ENCODE measurements around the gene HSPB1. TPM values are rescaled to one million over a fixed set of nuclear protein-coding genes. Genes with fewer than 3 reads are reported as not detected.
A peak's percentile ranks its signal among the peaks of the same experiment; 100 is the strongest.
"Not testable (repeated sequence)": the region's sequence is repeated elsewhere in the genome, so short reads cannot be mapped to it uniquely, and the experiment has no call there.

The HSPB1 gene
- total RNA-seq, 4 donors from 2014 or later: 880 to 2,548 (median 1,000) TPM

- ATAC-seq: no peak
- no peaks in the 10 kb centered on the region for H3K36me3 ChIP-seq
- peaks cover 32% of the 10 kb centered on the region for H3K27me3 ChIP-seq
- peaks cover 0 to 22% (median 0%) of the 10 kb centered on the region in 3 donors for H3K4me1 ChIP-seq
- H3K4me3 ChIP-seq: no peak overlapping the region
- H3K27ac ChIP-seq: no peak overlapping the region
- no peaks in the 10 kb centered on the region for H3K9me3 ChIP-seq
- TF ChIP-seq, protein P1, sequence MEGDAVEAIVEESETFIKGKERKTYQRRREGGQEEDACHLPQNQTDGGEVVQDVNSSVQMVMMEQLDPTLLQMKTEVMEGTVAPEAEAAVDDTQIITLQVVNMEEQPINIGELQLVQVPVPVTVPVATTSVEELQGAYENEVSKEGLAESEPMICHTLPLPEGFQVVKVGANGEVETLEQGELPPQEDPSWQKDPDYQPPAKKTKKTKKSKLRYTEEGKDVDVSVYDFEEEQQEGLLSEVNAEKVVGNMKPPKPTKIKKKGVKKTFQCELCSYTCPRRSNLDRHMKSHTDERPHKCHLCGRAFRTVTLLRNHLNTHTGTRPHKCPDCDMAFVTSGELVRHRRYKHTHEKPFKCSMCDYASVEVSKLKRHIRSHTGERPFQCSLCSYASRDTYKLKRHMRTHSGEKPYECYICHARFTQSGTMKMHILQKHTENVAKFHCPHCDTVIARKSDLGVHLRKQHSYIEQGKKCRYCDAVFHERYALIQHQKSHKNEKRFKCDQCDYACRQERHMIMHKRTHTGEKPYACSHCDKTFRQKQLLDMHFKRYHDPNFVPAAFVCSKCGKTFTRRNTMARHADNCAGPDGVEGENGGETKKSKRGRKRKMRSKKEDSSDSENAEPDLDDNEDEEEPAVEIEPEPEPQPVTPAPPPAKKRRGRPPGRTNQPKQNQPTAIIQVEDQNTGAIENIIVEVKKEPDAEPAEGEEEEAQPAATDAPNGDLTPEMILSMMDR (IDR thresholded peaks at IDR 0.05): no peak
- TF ChIP-seq EP300 (IDR thresholded peaks at IDR 0.05) (no peak), POLR2A (IDR thresholded peaks at IDR 0.05) (no peak), POLR2AphosphoS5 (IDR thresholded peaks at IDR 0.05) (no peak)
- WGBS, 2 donors (ENCODE audit: low coverage in 1 of 2): 65% methylated on average over 6 of the region's 29 CpGs; no CpG with 5 or more reads in 1 of the 2 donors
Observed at GRCh38 chr7:76285604-76286374, 16.7 kb upstream of the HSPB1 start.

- TF ChIP-seq POLR2A (IDR thresholded peaks at IDR 0.05) (no peak), POLR2AphosphoS5 (IDR thresholded peaks at IDR 0.05) (no peak), EP300 (IDR thresholded peaks at IDR 0.05) (no peak)
- TF ChIP-seq, protein P1 (IDR thresholded peaks at IDR 0.05): no peak
- Histone ChIP-seq H3K4me1 (peaks cover 0 to 28% (median 7%) of the 10 kb centered on the region in 3 donors), H3K27me3 (peaks cover 27% of the 10 kb centered on the region), H3K36me3 (no peaks in the 10 kb centered on the region), H3K27ac (no peak overlapping the region), H3K9me3 (no peaks in the 10 kb centered on the region), H3K4me3 (no peak overlapping the region)
- WGBS, 2 donors (ENCODE audit: low coverage in 1 of 2): 80 to 92% methylated on average over 1 to 2 of the region's 16 CpGs
- ATAC-seq: no peak
Observed at GRCh38 chr7:76286842-76287403, 15.6 kb upstream of the HSPB1 start.

- not testable (repeated sequence) for H3K4me3 ChIP-seq, H3K9me3 ChIP-seq, ATAC-seq, H3K36me3 ChIP-seq, H3K27me3 ChIP-seq
- 20 to 91% methylated on average over 1 to 5 of the region's 6 CpGs for WGBS, 2 donors (ENCODE audit: low coverage in 1 of 2)
- Histone ChIP-seq H3K27ac (peak overlapping the region in 3 of 4 donors; percentile 97 to 98 (median 97)), H3K4me1 (peaks cover 6 to 50% (median 37%) of the 10 kb centered on the region in 3 donors)
Observed at GRCh38 chr7:76290847-76291350, 11.6 kb upstream of the HSPB1 start.

GRCh38 chr7:76291351-76292212, 10.9 kb upstream of the HSPB1 start:
- H3K36me3 ChIP-seq: no peaks in the 10 kb centered on the region
- peak in 1 of 2 donors; percentile 30 for TF ChIP-seq POLR2A (IDR thresholded peaks at IDR 0.05)
- peak; percentile 75 for TF ChIP-seq POLR2AphosphoS5 (IDR thresholded peaks at IDR 0.05)
- TF ChIP-seq, protein P1 (IDR thresholded peaks at IDR 0.05): peak in 3 of 4 experiments; percentile 94 to 99 (median 99)
- TF ChIP-seq EP300 (IDR thresholded peaks at IDR 0.05): no peak
- peak overlapping the region; percentile 26 to 46 for H3K4me3 ChIP-seq
- no peaks in the 10 kb centered on the region for H3K9me3 ChIP-seq
- no peaks in the 10 kb centered on the region for H3K27me3 ChIP-seq
- peak; percentile 72 for ATAC-seq
- peaks cover 6 to 57% (median 37%) of the 10 kb centered on the region in 3 donors for H3K4me1 ChIP-seq
- peak overlapping the region; percentile 87 to 98 (median 97) for H3K27ac ChIP-seq
- WGBS, 2 donors (ENCODE audit: low coverage in 1 of 2): 15 to 41% methylated on average over 9 to 15 of the region's 30 CpGs

- H3K4me3 ChIP-seq: peak overlapping the region; percentile 26 to 46
- peaks cover 6 to 63% (median 40%) of the 10 kb centered on the region in 3 donors for H3K4me1 ChIP-seq
- H3K27me3 ChIP-seq: no peaks in the 10 kb centered on the region
- TF ChIP-seq, protein P1 (IDR thresholded peaks at IDR 0.05): no peak
- TF ChIP-seq EP300 (IDR thresholded peaks at IDR 0.05) (no peak), POLR2A (IDR thresholded peaks at IDR 0.05) (no peak), POLR2AphosphoS5 (IDR thresholded peaks at IDR 0.05) (no peak)
- H3K27ac ChIP-seq: peak overlapping the region; percentile 87 to 98 (median 97)
- ATAC-seq: peak; percentile 13
- H3K36me3 ChIP-seq: no peaks in the 10 kb centered on the region
- H3K9me3 ChIP-seq: no peaks in the 10 kb centered on the region
- WGBS, 2 donors (ENCODE audit: low coverage in 1 of 2): 0 to 10% methylated on average over 3 to 5 of the region's 5 CpGs
Observed at GRCh38 chr7:76292213-76292573, 10.3 kb upstream of the HSPB1 start.

GRCh38 chr7:76292911-76293310, 9.6 kb upstream of the HSPB1 start:
- Histone ChIP-seq H3K27ac (peak overlapping the region; percentile 87 to 98 (median 97)), H3K4me3 (peak overlapping the region in 1 of 2 donors; percentile 46), H3K4me1 (peaks cover 9 to 70% (median 44%) of the 10 kb centered on the region in 3 donors)
- H3K36me3 ChIP-seq, H3K27me3 ChIP-seq, ATAC-seq, H3K9me3 ChIP-seq: not testable (repeated sequence)
- 64 to 76% methylated on average over 4 to 5 of the region's 5 CpGs for WGBS, 2 donors (ENCODE audit: low coverage in 1 of 2)
